Kidney glomerular epithelial cell (primary cell): ENCODE measurements around the gene PCCA.

Source experiments
- DNase-seq: peaks from one replicate; lab custom pipeline; 2025; lab: John Stamatoyannopoulos, UW

The PCCA gene

GRCh38 chr13:100409132-100409531 is 320.2 kb downstream of the PCCA start:
- DNase-seq = no peak

- DNase-seq = no peak
Observed at GRCh38 chr13:100423375-100423774, 334.5 kb downstream of the PCCA start.

GRCh38 chr13:100428986-100429385 is 340.1 kb downstream of the PCCA start:
- DNase-seq = no peak

- DNase-seq = no peak
Observed at GRCh38 chr13:100432611-100433010, 343.7 kb downstream of the PCCA start.

- DNase-seq = no peak
Observed at GRCh38 chr13:100433475-100433874, 344.6 kb downstream of the PCCA start.

- DNase-seq = peak; percentile 81
Observed at GRCh38 chr13:100434010-100434763, 345.3 kb downstream of the PCCA start.

GRCh38 chr13:100436099-100436498 is 347.2 kb downstream of the PCCA start:
- no peak for DNase-seq

- DNase-seq = no peak
Observed at GRCh38 chr13:100438059-100438788, 349.3 kb downstream of the PCCA start.

GRCh38 chr13:100439247-100439970 is 350.5 kb downstream of the PCCA start:
- no peak for DNase-seq

GRCh38 chr13:100440751-100441425 is 352.0 kb downstream of the PCCA start:
- peak; percentile 84 for DNase-seq

GRCh38 chr13:100442095-100442832 is 353.4 kb downstream of the PCCA start:
- DNase-seq = no peak

- DNase-seq = no peak
Observed at GRCh38 chr13:100443278-100443997, 354.5 kb downstream of the PCCA start.

GRCh38 chr13:100443998-100444328 is 355.1 kb downstream of the PCCA start:
- DNase-seq = no peak

GRCh38 chr13:100447831-100448230 is 358.9 kb downstream of the PCCA start:
- DNase-seq = no peak

- DNase-seq = no peak
Observed at GRCh38 chr13:100451923-100452322, 363.0 kb downstream of the PCCA start.

- DNase-seq = peak; percentile 22
Observed at GRCh38 chr13:100454876-100455275, 366.0 kb downstream of the PCCA start.

GRCh38 chr13:100458673-100459072 is 369.8 kb downstream of the PCCA start:
- no peak for DNase-seq

GRCh38 chr13:100459747-100460146 is 370.9 kb downstream of the PCCA start:
- no peak for DNase-seq

GRCh38 chr13:100460266-100460665 is 371.4 kb downstream of the PCCA start:
- no peak for DNase-seq

GRCh38 chr13:100460791-100461190 is 371.9 kb downstream of the PCCA start:
- no peak for DNase-seq
